Activated CD4-positive, alpha-beta T cell treated with anti-CD3 and anti-CD28 coated beads, Interleukin-2, amount 50 U/mL, for 1 hour (primary cell): ENCODE data around the gene BCL2L11.

Source experiments
- DNase-seq: peaks from one replicate; pipeline ENCODE4 v3.0.0-alpha.2; 2020

BCL2L11 gene

DNA sequence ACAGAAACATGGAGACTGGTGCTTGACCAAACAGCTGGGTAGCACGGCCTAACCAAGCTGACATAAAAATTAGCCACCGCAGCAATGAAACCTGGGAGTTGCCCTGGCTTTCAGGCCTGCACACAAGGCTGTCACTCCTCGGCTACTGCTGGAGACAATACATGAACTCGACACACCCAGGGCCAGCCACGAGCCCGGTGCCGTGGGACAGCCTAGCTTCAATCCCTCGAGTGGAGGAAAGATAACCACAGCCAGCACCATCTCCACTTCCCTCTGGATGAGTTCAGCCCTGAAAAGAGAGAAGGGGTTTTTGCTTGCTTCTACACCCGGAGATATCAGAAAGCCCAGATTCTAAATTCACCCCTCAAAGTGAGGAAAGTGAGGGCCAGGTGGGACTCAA, 78.0 kb downstream of the BCL2L11 start:
- DNase-seq = no peak

DNA sequence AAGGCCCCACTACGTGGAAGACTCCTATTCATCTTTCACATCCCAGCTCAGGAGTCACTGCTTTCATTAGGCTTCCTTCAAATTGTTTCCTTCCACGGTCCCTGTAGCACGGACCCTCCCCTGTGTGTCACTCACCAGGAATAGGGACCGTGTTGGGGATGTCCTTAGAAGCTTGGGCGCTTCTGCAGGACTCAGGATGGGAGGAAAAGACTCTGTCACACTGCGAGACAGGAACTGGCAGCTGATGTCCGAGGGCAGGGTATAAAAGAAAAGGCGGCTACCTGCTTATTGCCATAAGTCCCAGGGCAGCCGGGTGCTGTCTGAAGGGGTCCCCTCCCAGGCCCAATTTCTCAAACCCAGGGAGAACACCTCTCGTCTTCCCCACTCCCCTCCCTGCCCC, 79.1 kb downstream of the BCL2L11 start:
- no peak for DNase-seq

DNA sequence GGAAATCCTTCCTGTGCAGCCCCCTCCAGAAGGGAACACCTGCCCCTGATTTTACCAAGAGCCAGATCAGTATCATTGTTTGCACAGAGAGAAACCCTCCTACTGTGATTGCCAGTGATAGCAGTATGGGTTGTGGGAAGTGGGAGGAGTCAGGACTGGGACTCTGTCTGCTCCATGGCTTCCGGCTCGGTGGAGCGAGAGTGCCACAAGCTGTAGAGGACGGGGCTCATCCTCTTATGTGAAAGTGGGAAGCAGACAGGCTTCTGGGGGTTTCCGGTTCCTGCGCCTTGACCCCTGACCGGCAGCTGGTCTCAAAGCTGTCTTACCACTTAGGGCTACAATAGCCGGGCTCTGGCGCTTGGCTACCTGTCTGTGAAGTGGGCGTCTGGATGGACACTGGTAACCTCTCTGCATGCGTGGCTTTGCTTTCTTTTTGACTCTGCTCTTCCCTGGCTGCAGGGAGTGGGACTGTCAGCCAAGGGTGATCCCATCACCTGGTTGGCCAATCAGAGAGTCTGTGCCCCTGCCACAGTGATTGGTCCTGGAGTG, 79.7 kb downstream of the BCL2L11 start:
- DNase-seq = no peak

DNA sequence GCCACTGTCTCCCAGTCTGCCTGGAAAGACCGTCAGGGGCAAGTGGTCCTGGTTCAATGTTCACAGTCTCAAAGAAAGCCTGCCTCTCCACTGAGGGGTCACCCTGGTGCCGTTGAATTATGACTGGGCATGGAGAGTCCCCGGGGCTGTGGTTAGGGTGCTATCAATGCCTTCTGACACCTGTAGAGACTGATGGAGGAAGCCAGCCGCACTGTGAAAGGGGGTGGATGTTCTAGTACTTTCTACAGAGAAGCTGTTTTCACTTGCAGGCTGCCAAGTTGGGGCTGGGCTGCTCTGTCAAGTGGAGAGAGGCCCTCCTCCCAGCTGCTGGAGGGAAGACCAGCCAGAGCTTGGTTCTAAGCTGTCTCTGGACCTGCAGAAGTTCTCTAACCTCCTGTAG, 80.5 kb downstream of the BCL2L11 start:
- DNase-seq = no peak

DNA sequence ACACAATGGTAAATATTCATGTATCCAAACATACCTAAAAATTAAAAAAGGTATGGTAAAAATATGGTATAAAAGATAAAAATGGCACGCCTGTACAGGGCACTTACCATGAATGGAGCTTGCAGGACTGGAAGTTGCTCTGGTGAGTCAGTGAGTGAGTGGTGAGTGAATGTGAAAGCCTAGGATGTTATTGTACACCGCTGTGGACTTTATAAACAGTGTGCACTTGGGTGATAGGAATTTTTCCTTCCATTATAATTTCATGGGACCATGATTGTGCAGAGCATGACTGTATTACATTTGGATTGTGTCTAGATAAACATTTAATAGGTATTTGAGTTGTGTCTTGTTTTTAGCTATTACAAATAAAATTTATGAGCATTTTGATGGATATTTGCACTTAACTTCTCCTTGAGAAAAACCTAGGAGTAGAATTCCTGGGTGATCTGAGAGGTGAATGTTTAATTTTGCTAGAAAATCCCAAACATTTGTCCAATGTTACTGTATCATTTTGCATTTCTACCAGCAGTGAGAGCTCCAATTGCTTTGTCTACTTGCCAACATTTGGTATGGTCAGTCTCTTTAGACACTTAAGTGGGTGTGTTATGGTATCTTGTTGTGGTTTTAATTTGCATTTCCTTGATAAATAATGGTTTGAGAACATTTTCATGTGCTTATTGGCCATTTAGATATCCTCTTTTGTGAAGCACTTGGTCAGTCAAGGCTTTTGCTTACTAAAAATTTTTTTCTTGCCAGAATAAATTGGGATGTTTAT, 81.7 kb downstream of the BCL2L11 start:
- no peak for DNase-seq

DNA sequence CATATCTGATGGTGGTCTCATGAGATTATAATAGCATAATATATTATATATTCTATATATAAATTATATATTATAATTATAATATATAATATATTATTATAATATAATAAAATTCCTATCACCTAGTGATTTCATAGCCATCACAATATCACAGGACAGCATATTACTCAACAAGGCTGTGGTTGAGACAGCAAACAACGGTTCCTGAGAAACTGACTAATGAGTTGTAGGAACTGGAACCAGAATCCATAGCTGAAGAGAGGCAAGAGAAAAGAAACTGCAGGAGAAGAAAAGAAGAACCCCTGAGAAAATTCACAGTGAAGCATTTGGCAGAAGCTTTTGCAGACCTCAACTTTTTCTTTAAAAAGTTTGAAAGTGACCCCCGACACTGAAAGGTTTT, 84.0 kb downstream of the BCL2L11 start:
- DNase-seq = no peak

DNA sequence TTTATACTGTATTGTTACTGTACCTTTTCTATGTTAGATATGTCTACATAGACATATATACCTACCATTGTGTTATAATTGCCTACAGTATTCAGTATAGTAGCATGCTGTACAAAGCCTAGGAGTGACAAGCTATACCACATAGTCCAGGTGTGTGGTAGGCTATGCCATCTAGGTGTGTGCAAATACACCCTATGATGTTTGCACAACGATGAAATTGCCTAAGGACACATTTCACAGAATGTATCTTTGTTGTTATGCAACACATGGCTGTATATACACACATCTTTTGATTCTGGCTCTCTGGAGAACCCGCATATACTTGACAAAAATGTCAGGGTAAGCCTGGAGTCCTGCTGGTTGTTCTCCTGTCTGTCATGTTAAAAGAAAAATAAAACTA, 85.1 kb downstream of the BCL2L11 start:
- no peak for DNase-seq

DNA sequence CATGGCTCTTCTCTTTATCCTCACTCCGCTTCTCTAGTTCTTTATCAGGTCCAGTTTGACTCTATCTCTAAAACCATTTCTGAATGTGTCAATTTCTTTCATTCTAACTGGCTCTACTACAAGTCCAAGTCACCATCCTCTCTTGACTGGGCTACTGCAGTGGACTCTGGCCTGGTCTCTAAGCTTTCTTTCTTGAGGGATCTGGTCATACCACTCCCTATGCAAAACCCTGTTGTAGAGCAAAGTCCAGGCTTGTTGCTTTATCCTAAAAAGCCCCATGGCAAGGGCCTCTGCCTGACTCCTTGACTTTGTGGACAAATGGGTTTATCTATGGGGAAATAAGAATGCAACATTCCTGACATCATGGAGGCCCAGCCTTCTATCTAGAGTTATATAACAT, 87.1 kb downstream of the BCL2L11 start:
- no peak for DNase-seq

DNA sequence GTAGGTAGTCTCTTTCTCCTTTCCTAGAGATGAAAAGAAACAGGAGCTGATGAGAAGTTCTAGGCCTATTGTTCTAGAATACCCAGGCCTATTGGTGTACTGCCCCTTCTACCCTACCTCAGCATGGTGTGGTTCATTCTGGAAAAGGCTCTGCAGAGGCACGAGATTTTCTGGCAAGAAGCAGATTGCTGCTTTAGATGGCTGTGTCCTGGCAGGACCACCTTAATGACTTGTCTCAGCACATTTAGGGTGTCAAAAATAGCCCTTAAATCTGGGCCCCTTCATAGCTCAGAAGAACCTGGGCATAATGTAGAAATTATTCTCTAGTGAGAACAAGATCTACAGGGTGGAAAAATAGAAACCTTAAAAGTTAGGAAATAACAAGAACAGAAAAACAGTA, 87.9 kb downstream of the BCL2L11 start:
- DNase-seq = no peak

DNA sequence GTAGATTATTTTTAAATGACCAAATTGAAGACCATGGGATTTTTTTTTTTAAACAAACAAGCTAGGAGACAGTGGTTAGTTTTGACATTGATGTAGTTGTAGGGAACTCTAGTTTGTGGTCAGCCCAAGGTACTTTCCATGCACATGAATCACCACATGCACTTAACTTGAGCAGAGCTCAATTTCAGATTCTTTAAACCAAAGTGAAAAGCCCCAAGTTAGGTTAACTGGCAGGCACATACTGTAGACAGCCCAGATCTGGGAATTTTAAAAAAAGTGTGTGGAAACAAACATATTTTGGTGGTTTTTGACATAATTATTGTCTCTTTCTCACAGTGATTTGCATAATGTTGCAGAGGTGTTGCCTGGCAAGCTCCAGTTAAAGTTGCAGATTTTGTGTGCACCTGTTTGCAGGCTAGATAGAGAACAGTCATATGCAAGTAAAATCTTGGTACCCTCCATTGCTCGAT, 88.4 kb downstream of the BCL2L11 start:
- DNase-seq = no peak

DNA sequence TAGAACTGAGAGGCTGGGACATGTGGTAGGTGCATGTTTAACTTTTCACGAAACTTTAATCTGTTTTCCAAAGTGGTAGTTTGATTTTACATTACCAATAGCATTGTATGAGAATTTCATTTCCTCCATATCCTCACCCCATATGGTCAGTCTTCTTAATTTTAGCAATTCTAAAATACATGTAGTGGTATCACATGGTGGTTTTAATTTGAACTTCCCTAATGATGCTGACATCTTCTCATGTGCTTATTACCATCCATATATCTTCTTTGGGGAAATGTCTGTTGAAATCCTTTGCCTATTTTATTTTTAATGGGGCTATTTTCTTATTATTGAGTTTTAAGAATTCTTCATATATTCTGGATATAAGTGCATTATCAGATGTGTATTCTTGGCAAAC, 89.3 kb downstream of the BCL2L11 start:
- no peak for DNase-seq

DNA sequence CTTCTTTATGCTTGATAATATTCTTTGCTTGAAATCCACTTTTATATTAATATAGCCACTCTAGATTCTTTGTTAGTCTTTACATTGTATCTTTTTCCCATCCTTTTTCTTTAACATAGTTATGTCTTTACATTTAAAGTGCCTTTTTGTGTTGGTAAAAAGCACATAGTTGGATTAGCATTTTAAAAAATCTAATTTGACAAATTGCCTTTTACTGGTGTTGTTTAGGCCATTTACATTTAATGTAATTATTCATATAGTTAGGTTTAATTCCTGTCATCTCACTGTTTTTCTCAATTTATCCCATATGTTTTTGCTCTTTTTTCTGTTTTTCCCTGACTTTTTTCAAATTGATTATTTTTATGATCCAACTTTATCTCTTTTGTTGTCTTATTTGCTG, 93.2 kb downstream of the BCL2L11 start:
- DNase-seq = no peak

DNA sequence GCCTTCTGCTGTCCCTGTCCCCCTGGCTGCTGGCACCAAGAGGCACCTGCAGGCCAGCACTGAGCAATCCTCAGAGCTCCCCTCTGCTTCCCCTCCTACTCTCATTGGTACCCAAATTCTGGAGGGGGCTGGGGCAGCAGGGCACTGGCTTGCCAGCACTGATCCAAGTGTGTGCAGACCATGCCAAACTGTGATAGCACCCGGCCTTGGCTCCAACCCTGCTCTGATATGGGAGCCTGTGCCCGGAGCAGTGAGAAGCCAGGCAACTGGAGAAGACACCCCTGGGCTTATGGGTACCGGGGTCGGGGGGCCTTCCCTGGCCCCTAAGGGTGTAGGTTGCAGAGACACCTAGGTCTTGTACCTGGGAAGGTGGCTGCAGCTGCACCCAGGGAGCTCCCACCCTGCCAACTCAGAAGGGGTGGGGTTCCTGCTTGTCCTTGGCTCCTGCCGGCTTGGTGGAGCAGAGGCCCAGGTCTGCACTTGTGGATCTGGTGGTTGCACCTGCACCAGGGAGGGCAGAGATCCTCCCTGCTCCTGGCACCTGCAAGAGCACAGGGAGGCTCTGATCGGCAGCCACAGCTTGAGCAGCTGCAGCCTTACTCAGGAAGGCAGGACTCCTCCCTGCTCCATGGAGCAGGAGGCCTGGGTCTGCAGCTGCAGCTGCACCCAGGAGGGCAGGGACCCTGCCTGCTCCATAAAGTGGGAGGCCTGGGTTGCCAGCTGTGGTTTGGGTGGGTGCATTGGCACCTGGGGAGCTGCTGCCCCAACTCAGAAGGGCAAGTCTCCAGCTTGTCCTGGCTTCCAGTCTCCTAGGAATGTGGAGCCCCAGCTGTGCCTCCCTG, 96.3 kb downstream of the BCL2L11 start:
- DNase-seq = no peak
